SK-N-SH (cell line): ENCODE data around the gene ETS1. TPM values are rescaled to one million over a fixed set of nuclear protein-coding genes. Genes with fewer than 3 reads are reported as not detected.
A peak's percentile ranks its signal among the peaks of the same experiment; 100 is the strongest.

ENCODE experiments used
- CTCF ChIA-PET: fragments of 300-600, 350-600 bp; formaldehyde crosslinking; extraction: SDS; loops from one replicate; lab custom pipeline; 2021; lab: Yijun Ruan, JAX
- POLR2A ChIA-PET: fragments of 350-600 bp; sonication (Branson Sonifier 250); formaldehyde crosslinking; extraction: SDS; loops from one replicate; lab custom pipeline; 2020; ENCODE audit warnings: antibody characterized with exemption, inconsistent platforms; lab: Yijun Ruan, JAX
- DNase-seq: peaks from one replicate; pipeline ENCODE4 v3.0.0; 2012
- H2AFZ ChIP-seq: fragments of 200-600 bp; sonication (generic); 2 replicates; pipeline ENCODE4 v1.8.1; 2016; ENCODE audit warnings: antibody characterized with exemption, mild to moderate bottlenecking, low read depth
- H3F3A ChIP-seq: fragments of 200-600 bp; sonication (generic); replicated peaks from 2 replicates; pipeline ENCODE3; 2016; ENCODE audit warnings: antibody characterized with exemption, mild to moderate bottlenecking; ENCODE audit not compliant: insufficient read depth
- H3K27ac ChIP-seq, 2 experiments: fragments of 200-500 bp in 1 of 2; fragments of 200-600 bp in 1 of 2; sonication (Bioruptor generic) in 1 of 2; sonication (generic), shearing (Covaris generic) in 1 of 2; 2 replicates each; pipeline versions ENCODE4 v1.5.1 to v1.6.1; 2014 to 2016; ENCODE audit warnings: low read depth in 2 of 2, inconsistent platforms in 1 of 2, low read length in 1 of 2, mild to moderate bottlenecking in 1 of 2, mixed read lengths in 1 of 2
- H3K27me3 ChIP-seq: fragments of 200-600 bp; sonication (generic), shearing (Covaris generic); 2 replicates; pipeline ENCODE4 v1.6.1; 2016; ENCODE audit warnings: mixed run types; ENCODE audit not compliant: insufficient read depth
- H3K36me3 ChIP-seq, 2 experiments: fragments of 200-500 bp in 1 of 2; fragments of 200-600 bp in 1 of 2; sonication (Bioruptor generic) in 1 of 2; sonication (generic) in 1 of 2; replicated peaks in 1 of 2; 2 replicates each; pipeline versions ENCODE3 to v1.5.1; 2014 to 2016; ENCODE audit warnings: low read length in 1 of 2, mild to moderate bottlenecking in 1 of 2; ENCODE audit not compliant: insufficient read depth in 2 of 2, control insufficient read depth in 1 of 2
- H3K4me1 ChIP-seq, 2 experiments: fragments of 200-500 bp in 1 of 2; fragments of 200-600 bp in 1 of 2; sonication (Bioruptor generic) in 1 of 2; sonication (generic), shearing (Covaris generic) in 1 of 2; 2 replicates each; pipeline versions ENCODE4 v1.5.1 to v1.6.1; 2014 to 2016; ENCODE audit warnings: low read depth in 1 of 2, low read length in 1 of 2, mixed run types in 1 of 2; ENCODE audit not compliant: insufficient read depth in 2 of 2, control insufficient read depth in 1 of 2
- H3K4me2 ChIP-seq: fragments of 200-600 bp; sonication (generic), shearing (Covaris generic); 2 replicates; pipeline ENCODE4 v1.6.1; 2017; ENCODE audit warnings: mixed run types
- H3K4me3 ChIP-seq, 2 experiments: fragments of 200-500 bp in 1 of 2; fragments of 200-600 bp in 1 of 2; sonication (Bioruptor generic) in 1 of 2; sonication (generic), shearing (Covaris generic) in 1 of 2; 2 replicates each; pipeline versions ENCODE4 v1.5.1 to v1.8.1; 2014 to 2016; ENCODE audit warnings: low read depth in 2 of 2, inconsistent platforms in 1 of 2, low read length in 1 of 2, mild to moderate bottlenecking in 1 of 2, mixed read lengths in 1 of 2, moderate library complexity in 1 of 2
- H3K79me2 ChIP-seq: fragments of 200-600 bp; sonication (generic); 2 replicates; pipeline ENCODE4 v1.8.1; 2017; ENCODE audit warnings: mild to moderate bottlenecking; ENCODE audit not compliant: insufficient read depth
- H3K9ac ChIP-seq: fragments of 200-600 bp; sonication (generic); 2 replicates; pipeline ENCODE4 v1.6.1; 2017; ENCODE audit warnings: mixed run types
- H3K9me2 ChIP-seq: fragments of 200-600 bp; sonication (generic); 2 replicates; pipeline ENCODE4 v1.6.1; 2017; ENCODE audit warnings: mixed run types
- H3K9me3 ChIP-seq: fragments of 200-600 bp; sonication (generic); 2 replicates; pipeline ENCODE4 v1.6.1; 2017; ENCODE audit warnings: mixed run types, mild to moderate bottlenecking, moderate library complexity
- H4K20me1 ChIP-seq: fragments of 200-600 bp; sonication (generic); 2 replicates; pipeline ENCODE4 v1.6.1; 2017; ENCODE audit warnings: mild to moderate bottlenecking, mixed run types; ENCODE audit not compliant: insufficient read depth
- EP300 ChIP-seq, 2 experiments: IDR thresholded peaks; 2 replicates each; pipeline versions ENCODE4 v1.4.0 to v1.6.1; 2012; ENCODE audit warnings: borderline replicate concordance in 1 of 2, low read depth in 1 of 2, low read length in 1 of 2
- EZH2phosphoT487 ChIP-seq: fragments of 200-600 bp; sonication (generic); IDR thresholded peaks from 2 replicates; pipeline ENCODE4 v1.6.1; 2017; ENCODE audit warnings: low read depth, mixed run types, mild to moderate bottlenecking, antibody characterized with exemption, moderate library complexity, borderline replicate concordance
- FOSL2 ChIP-seq: IDR thresholded peaks from 2 replicates; pipeline ENCODE4 v1.4.0; 2012; ENCODE audit warnings: low read depth, mild to moderate bottlenecking, moderate library complexity, borderline replicate concordance
- FOXJ3 ChIP-seq: sonication (generic); formaldehyde crosslinking; IDR thresholded peaks from 2 replicates; pipeline ENCODE4 v1.5.1; 2020; ENCODE audit warnings: mild to moderate bottlenecking, missing genetic modification reagents
- FOXM1 ChIP-seq: IDR thresholded peaks from 2 replicates; pipeline ENCODE4 v1.4.0; 2012; ENCODE audit warnings: low read depth, mild to moderate bottlenecking
- MXI1 ChIP-seq: IDR thresholded peaks from 2 replicates; pipeline ENCODE4 v1.6.1; 2012; ENCODE audit warnings: mild to moderate bottlenecking, low read depth, low read length, improper control_type of control experiment
- NFIC ChIP-seq: IDR thresholded peaks from 2 replicates; pipeline ENCODE4 v1.4.0; 2012; ENCODE audit warnings: borderline replicate concordance
- PBX3 ChIP-seq: IDR thresholded peaks from 2 replicates; pipeline ENCODE4; 2012
- RAD21 ChIP-seq: IDR thresholded peaks from 2 replicates; pipeline ENCODE4 v1.6.1; 2012; ENCODE audit warnings: mild to moderate bottlenecking, low read length
- RCOR1 ChIP-seq: fragments of 150-350 bp; IDR thresholded peaks from 2 replicates; pipeline ENCODE4 v1.6.1; 2017; ENCODE audit warnings: antibody characterized with exemption, low read length
- REST ChIP-seq: IDR thresholded peaks from 2 replicates; pipeline ENCODE4 v1.6.1; 2012; ENCODE audit warnings: mild to moderate bottlenecking, low read depth, low read length, moderate library complexity
- RFX5 ChIP-seq: IDR thresholded peaks from 2 replicates; pipeline ENCODE4 v1.6.1; 2012; ENCODE audit warnings: mild to moderate bottlenecking, improper control_type of control experiment, low read length
- RXRA ChIP-seq: IDR thresholded peaks from 2 replicates; pipeline ENCODE4 v1.4.0; 2012; ENCODE audit warnings: low read depth, mild to moderate bottlenecking, borderline replicate concordance
- TAF1 ChIP-seq: IDR thresholded peaks from 2 replicates; pipeline ENCODE4 v1.6.1; 2012; ENCODE audit warnings: low read depth, mild to moderate bottlenecking, low read length, moderate library complexity, borderline replicate concordance
- TEAD4 ChIP-seq: IDR thresholded peaks from 2 replicates; pipeline ENCODE4 v1.4.0; 2012; ENCODE audit warnings: mild to moderate bottlenecking, borderline replicate concordance; ENCODE audit not compliant: insufficient read depth
- USF1 ChIP-seq: IDR thresholded peaks from 2 replicates; pipeline ENCODE4 v1.4.0; 2012; ENCODE audit warnings: low read depth, borderline replicate concordance
- USF2 ChIP-seq: fragments of 150-350 bp; IDR thresholded peaks from 2 replicates; pipeline ENCODE4 v1.6.1; 2017; ENCODE audit warnings: antibody characterized with exemption, low read length, low read depth, borderline replicate concordance
- YY1 ChIP-seq: IDR thresholded peaks from 2 replicates; pipeline ENCODE4 v1.4.0; 2012; ENCODE audit warnings: low read depth, mild to moderate bottlenecking
- WGBS: methylation state at CpG from one replicate; pipeline ENCODE4 v1.1.6; 2017; ENCODE audit warnings: low lambda C conversion rate; 5-methylcytosine and 5-hydroxymethylcytosine counted together
- polyA plus RNA-seq, 3 experiments: library from polyadenylated mRNA; depleted of rRNA; stranded (reverse); fragments of >200 nt; gene quantifications; 2 replicates each; pipeline ENCODE4 v1.2.3, GENCODE V29; 2012

Gene ETS1
- polyA plus RNA-seq, 1 of the 3 experiments (the other 2 are of a cell fraction): 14.5 TPM

GRCh38 chr11:128501632-128502549 is 85.5 kb downstream of the ETS1 start (continued):
- TF ChIP-seq REST (no peak), FOXJ3 (no peak), FOXM1 (no peak), TEAD4 (no peak), NFIC (0 out of 2 replicates have a peak, but pooled peaks have one; percentile 18), USF2 (no peak), RCOR1 (no peak), FOSL2 (no peak), YY1 (no peak)

- no peaks in the 10 kb centered on the region for H3K27me3 ChIP-seq
- H3K4me1 ChIP-seq: peaks cover 52 to 69% of the 10 kb centered on the region in 2 experiments
- H3K9ac ChIP-seq: peak overlapping the region; percentile 65; the same call in 1 of the 2 replicates
- H2AFZ ChIP-seq: no peak overlapping the region
- no peak overlapping the region for H3K4me3 ChIP-seq
- 0 out of 2 replicates have a peak overlapping the region, but pooled peaks have one; percentile 5 for H3K4me2 ChIP-seq
- peaks cover 55% of the 10 kb centered on the region for H3F3A ChIP-seq
- peaks cover 0 to 2% of the 10 kb centered on the region in 2 experiments for H3K36me3 ChIP-seq
- POLR2A ChIA-PET: no interaction called here
- H4K20me1 ChIP-seq: no peaks in the 10 kb centered on the region; the same call in 1 of the 2 replicates
- 97% methylated on average over 4 of the region's 4 CpGs for WGBS
- H3K79me2 ChIP-seq: peaks cover 89% of the 10 kb centered on the region
- H3K27ac ChIP-seq: peak overlapping the region in 1 of 2 experiments; percentile 100; a peak in 2 of 4 replicates
- CTCF ChIA-PET: interaction anchor here (0.7 to 1.1 kb wide), 2 partner anchors 210 to 343 kb away, joined by 3 read pairs; no protein-coding TSS in a partner anchor
- DNase-seq: no peak
- H3K9me2 ChIP-seq: no peaks in the 10 kb centered on the region
- H3K9me3 ChIP-seq: no peaks in the 10 kb centered on the region
- no peak for TF ChIP-seq MXI1
- TF ChIP-seq RAD21: no peak
- no peak for TF ChIP-seq RFX5
- TF ChIP-seq PBX3: no peak
- no peak for TF ChIP-seq RXRA
- no peak for TF ChIP-seq EP300 (IDR thresholded peaks at IDR 0.05; ENCODE audit: borderline replicate concordance in 1 of 2, low read depth in 1 of 2, low read length in 1 of 2)
- TF ChIP-seq FOXM1: no peak
- TF ChIP-seq USF1: no peak
- TF ChIP-seq TAF1: no peak
- TF ChIP-seq EZH2phosphoT487: no peak
- no peak for TF ChIP-seq REST
These were observed 86.3 kb downstream of the ETS1 start for GRCh38 chr11:128501008-128501407.
